ENCODE data around the gene SLC43A1. TPM values are rescaled to one million over a fixed set of nuclear protein-coding genes. Genes with fewer than 3 reads are reported as not detected.

The SLC43A1 gene
- total and polyA plus RNA-seq, 3 experiments from 2014 or later = 23.5 to 25.3 (median 24.2) TPM

GRCh38 chr11:57527056-57527631, 11.6 kb upstream of the SLC43A1 start:
- peak overlapping the region in 1 of 7 donors; percentile 76 for H3K4me3 Mint-ChIP-seq
- H3K4me1 Mint-ChIP-seq = peaks cover 26 to 41% (median 35%) of the 10 kb centered on the region in 3 donors
- Histone ChIP-seq H3K4me1 (ENCODE audit: insufficient read depth, low read length) (peaks cover 19% of the 10 kb centered on the region), H3K9me3 (ENCODE audit: low read length) (no peaks in the 10 kb centered on the region), H3K27me3 (ENCODE audit: insufficient read depth, low read length, poor library complexity, severe bottlenecking) (no peaks in the 10 kb centered on the region), H3K4me3 (ENCODE audit: low read length) (no peak overlapping the region), H3K36me3 (ENCODE audit: insufficient read depth, low read length) (peaks cover 10% of the 10 kb centered on the region), H3K27ac (ENCODE audit: low read depth, low read length) (no peak overlapping the region)
- peaks cover 0 to 2% of the 10 kb centered on the region in 2 donors for H3K27me3 Mint-ChIP-seq
- no peaks in the 10 kb centered on the region for H3K9me3 Mint-ChIP-seq
- ChIA-PET POLR2A (interaction anchor here (0.5 to 3.0 kb wide), 3 partner anchors 34 to 70 kb away, joined by 5 to 11 read pairs (median 5); no protein-coding TSS in a partner anchor), CTCF (interaction anchor here (0.7 to 20.0 kb wide), 25 partner anchors 11 to 194 kb away, joined by 3 to 498 read pairs (median 4); partner anchors contain the start of genes MED19, RTN4RL2, SLC43A1 and TMX2)
- H3K27ac Mint-ChIP-seq = peak overlapping the region in 6 of 8 donors; percentile 35 to 68 (median 54)
- peaks cover 0 to 28% (median 5%) of the 10 kb centered on the region in 3 donors for H3K36me3 Mint-ChIP-seq
- peak; percentile 52 to 76 (median 67) for DNase-seq

GRCh38 chr11:57523419-57523818, 7.9 kb upstream of the SLC43A1 start:
- Histone ChIP-seq H3K4me3 (ENCODE audit: low read length) (no peak overlapping the region), H3K4me1 (ENCODE audit: insufficient read depth, low read length) (no peaks in the 10 kb centered on the region), H3K9me3 (ENCODE audit: low read length) (no peaks in the 10 kb centered on the region), H3K27me3 (ENCODE audit: insufficient read depth, low read length, poor library complexity, severe bottlenecking) (no peaks in the 10 kb centered on the region), H3K27ac (ENCODE audit: low read depth, low read length) (no peak overlapping the region), H3K36me3 (ENCODE audit: insufficient read depth, low read length) (peaks cover 4% of the 10 kb centered on the region)
- H3K9me3 Mint-ChIP-seq = no peaks in the 10 kb centered on the region
- no peak overlapping the region for H3K4me3 Mint-ChIP-seq
- peaks cover 3 to 7% (median 5%) of the 10 kb centered on the region in 3 donors for H3K4me1 Mint-ChIP-seq
- ChIA-PET POLR2A (no interaction called here), CTCF (interaction anchor here (1.5 to 20.0 kb wide), 2 partner anchors 28 to 43 kb away, joined by 3 to 498 read pairs; no protein-coding TSS in a partner anchor)
- peaks cover 0 to 12% (median 5%) of the 10 kb centered on the region in 3 donors for H3K36me3 Mint-ChIP-seq
- peak overlapping the region in 1 of 8 donors; percentile 93 for H3K27ac Mint-ChIP-seq
- DNase-seq = no peak
- H3K27me3 Mint-ChIP-seq = peaks cover 0 to 3% of the 10 kb centered on the region in 2 donors

- no peak overlapping the region for H3K4me3 ChIP-seq (ENCODE audit: low read length)
- no peaks in the 10 kb centered on the region for H3K9me3 ChIP-seq (ENCODE audit: low read length)
- peaks cover 0 to 2% (median 2%) of the 10 kb centered on the region in 3 donors for H3K36me3 Mint-ChIP-seq
- H3K27me3 ChIP-seq (ENCODE audit: insufficient read depth, low read length, poor library complexity, severe bottlenecking) = no peaks in the 10 kb centered on the region
- ChIA-PET POLR2A (no interaction called here), CTCF (interaction anchor here (1.2 to 20.0 kb wide), 3 partner anchors 26 to 63 kb away, joined by 4 to 498 read pairs (median 7); no protein-coding TSS in a partner anchor)
- no peaks in the 10 kb centered on the region for H3K9me3 Mint-ChIP-seq
- H3K27ac Mint-ChIP-seq = no peak overlapping the region
- H3K36me3 ChIP-seq (ENCODE audit: insufficient read depth, low read length) = no peaks in the 10 kb centered on the region
- peaks cover 2% of the 10 kb centered on the region for H3K4me1 ChIP-seq (ENCODE audit: insufficient read depth, low read length)
- H3K4me3 Mint-ChIP-seq = no peak overlapping the region
- peaks cover 0 to 3% of the 10 kb centered on the region in 2 donors for H3K27me3 Mint-ChIP-seq
- H3K27ac ChIP-seq (ENCODE audit: low read depth, low read length) = no peak overlapping the region
- no peak for DNase-seq
- H3K4me1 Mint-ChIP-seq = peaks cover 2 to 3% (median 2%) of the 10 kb centered on the region in 3 donors
Measured at GRCh38 chr11:57521116-57521515, 5.6 kb upstream of the SLC43A1 start.

- peak overlapping the region; percentile 86 for H3K4me3 ChIP-seq (ENCODE audit: low read length)
- CTCF ChIA-PET = interaction anchor here (3.8 to 20.0 kb wide), 4 partner anchors 12 to 58 kb away, joined by 10 to 498 read pairs (median 66); partner anchors contain the start of genes RTN4RL2 and UBE2L6
- no peaks in the 10 kb centered on the region for H3K9me3 Mint-ChIP-seq
- H3K4me3 Mint-ChIP-seq = peak overlapping the region; percentile 97 to 99 (median 98)
- H3K27me3 ChIP-seq (ENCODE audit: insufficient read depth, low read length, poor library complexity, severe bottlenecking) = no peaks in the 10 kb centered on the region
- H3K36me3 Mint-ChIP-seq = peaks cover 0 to 11% (median 0%) of the 10 kb centered on the region in 3 donors
- H3K27ac ChIP-seq (ENCODE audit: low read depth, low read length) = peak overlapping the region; percentile 61
- no peaks in the 10 kb centered on the region for H3K36me3 ChIP-seq (ENCODE audit: insufficient read depth, low read length)
- peaks cover 0 to 3% of the 10 kb centered on the region in 2 donors for H3K27me3 Mint-ChIP-seq
- H3K9me3 ChIP-seq (ENCODE audit: low read length) = no peaks in the 10 kb centered on the region
- H3K4me1 Mint-ChIP-seq = peaks cover 24 to 34% (median 32%) of the 10 kb centered on the region in 3 donors
- DNase-seq = no peak
- H3K27ac Mint-ChIP-seq = peak overlapping the region; percentile 8 to 91 (median 84)
- POLR2A ChIA-PET = interaction anchor here (1.7 kb wide), 1 partner anchor 191 kb away, joined by 4 read pairs; no protein-coding TSS in a partner anchor
- peaks cover 18% of the 10 kb centered on the region for H3K4me1 ChIP-seq (ENCODE audit: insufficient read depth, low read length)
Measured at GRCh38 chr11:57516061-57516443, 550 bp upstream of the SLC43A1 start.

GRCh38 chr11:57514538-57515331, 767 bp downstream of the SLC43A1 start:
- Mint-ChIP-seq H3K4me1 (peaks cover 26 to 39% (median 35%) of the 10 kb centered on the region in 3 donors), H3K4me3 (peak overlapping the region; percentile 97 to 99 (median 98)), H3K9me3 (no peaks in the 10 kb centered on the region), H3K27ac (peak overlapping the region; percentile 69 to 95 (median 86)), H3K36me3 (peaks cover 0 to 11% (median 0%) of the 10 kb centered on the region in 3 donors), H3K27me3 (peaks cover 0 to 3% of the 10 kb centered on the region in 2 donors)
- H3K27ac ChIP-seq (ENCODE audit: low read depth, low read length) = peak overlapping the region; percentile 61
- peaks cover 18% of the 10 kb centered on the region for H3K4me1 ChIP-seq (ENCODE audit: insufficient read depth, low read length)
- POLR2A ChIA-PET = interaction anchor here (0.5 to 1.7 kb wide), 7 partner anchors 16 to 197 kb away, joined by 4 to 7 read pairs (median 4); partner anchors contain the start of genes MED19, SSRP1, TIMM10 and TMX2
- H3K36me3 ChIP-seq (ENCODE audit: insufficient read depth, low read length) = no peaks in the 10 kb centered on the region
- DNase-seq = peak; percentile 26 to 69 (median 38)
- peak overlapping the region; percentile 86 for H3K4me3 ChIP-seq (ENCODE audit: low read length)
- H3K27me3 ChIP-seq (ENCODE audit: insufficient read depth, low read length, poor library complexity, severe bottlenecking) = no peaks in the 10 kb centered on the region
- CTCF ChIA-PET = interaction anchor here (1.2 to 20.0 kb wide), 6 partner anchors 13 to 129 kb away, joined by 4 to 498 read pairs (median 32); partner anchors contain the start of genes RTN4RL2 and UBE2L6
- no peaks in the 10 kb centered on the region for H3K9me3 ChIP-seq (ENCODE audit: low read length)

GRCh38 chr11:57513911-57514537, 1.5 kb downstream of the SLC43A1 start:
- Mint-ChIP-seq H3K4me3 (peak overlapping the region; percentile 97 to 99 (median 98)), H3K36me3 (peaks cover 0 to 11% (median 0%) of the 10 kb centered on the region in 3 donors), H3K27me3 (peaks cover 0 to 3% of the 10 kb centered on the region in 2 donors), H3K9me3 (no peaks in the 10 kb centered on the region), H3K4me1 (peaks cover 28 to 42% (median 41%) of the 10 kb centered on the region in 3 donors), H3K27ac (peak overlapping the region; percentile 55 to 93 (median 83))
- H3K36me3 ChIP-seq (ENCODE audit: insufficient read depth, low read length) = no peaks in the 10 kb centered on the region
- H3K4me1 ChIP-seq (ENCODE audit: insufficient read depth, low read length) = peaks cover 18% of the 10 kb centered on the region
- no peaks in the 10 kb centered on the region for H3K9me3 ChIP-seq (ENCODE audit: low read length)
- peak overlapping the region; percentile 61 for H3K27ac ChIP-seq (ENCODE audit: low read depth, low read length)
- H3K27me3 ChIP-seq (ENCODE audit: insufficient read depth, low read length, poor library complexity, severe bottlenecking) = no peaks in the 10 kb centered on the region
- ChIA-PET CTCF (interaction anchor here (1.0 to 20.0 kb wide), 8 partner anchors 14 to 168 kb away, joined by 3 to 498 read pairs (median 8); partner anchors contain the start of genes RTN4RL2 and UBE2L6), POLR2A (interaction anchor here (0.5 to 1.7 kb wide), 7 partner anchors 17 to 198 kb away, joined by 4 to 7 read pairs (median 4); partner anchors contain the start of genes MED19, SSRP1, TIMM10 and TMX2)
- peak in 3 of 5 donors; percentile 15 to 51 (median 42) for DNase-seq
- peak overlapping the region; percentile 86 for H3K4me3 ChIP-seq (ENCODE audit: low read length)

- no peaks in the 10 kb centered on the region for H3K27me3 ChIP-seq (ENCODE audit: insufficient read depth, low read length, poor library complexity, severe bottlenecking)
- no peaks in the 10 kb centered on the region for H3K27me3 Mint-ChIP-seq
- no peaks in the 10 kb centered on the region for H3K36me3 ChIP-seq (ENCODE audit: insufficient read depth, low read length)
- H3K36me3 Mint-ChIP-seq = peaks cover 0 to 12% (median 0%) of the 10 kb centered on the region in 3 donors
- peaks cover 18% of the 10 kb centered on the region for H3K4me1 ChIP-seq (ENCODE audit: insufficient read depth, low read length)
- peak overlapping the region; percentile 78 to 99 (median 90) for H3K4me3 Mint-ChIP-seq
- ChIA-PET POLR2A (interaction anchor here (0.5 kb wide), 1 partner anchor 1023 kb away, joined by 3 read pairs; no protein-coding TSS in a partner anchor), CTCF (interaction anchor here (0.8 to 20.0 kb wide), 6 partner anchors 14 to 168 kb away, joined by 3 to 498 read pairs (median 29); partner anchors contain the start of genes RTN4RL2 and UBE2L6)
- no peak for DNase-seq
- H3K9me3 ChIP-seq (ENCODE audit: low read length) = no peaks in the 10 kb centered on the region
- peaks cover 29 to 44% (median 41%) of the 10 kb centered on the region in 3 donors for H3K4me1 Mint-ChIP-seq
- H3K27ac Mint-ChIP-seq = peak overlapping the region; percentile 55 to 94 (median 83)
- no peak overlapping the region for H3K4me3 ChIP-seq (ENCODE audit: low read length)
- no peak overlapping the region for H3K27ac ChIP-seq (ENCODE audit: low read depth, low read length)
- H3K9me3 Mint-ChIP-seq = no peaks in the 10 kb centered on the region
Measured at GRCh38 chr11:57513452-57513795, 2.1 kb downstream of the SLC43A1 start.

Measured in CD8-positive, alpha-beta memory T cell (primary cell).